Breast epithelium (tissue), 4 donors: ENCODE measurements around the gene CHST10. TPM values are rescaled to one million over a fixed set of nuclear protein-coding genes. Genes with fewer than 3 reads are reported as not detected.

Source experiments
- DNase-seq, 2 donors: peaks; one replicate each; pipeline ENCODE4 v3.0.0-alpha.2; 2019; ENCODE audit warnings: low spot score in 2 of 2
- H3K27ac ChIP-seq, 2 donors: fragments of 200-600 bp; sonication (generic) in 1 of 2; one replicate each; pipeline ENCODE4 v1.5.1; 2016 to 2019; ENCODE audit warnings: mild to moderate bottlenecking in 1 of 2
- H3K27me3 ChIP-seq, 2 donors: fragments of 200-600 bp; sonication (generic) in 1 of 2; one replicate each; pipeline versions ENCODE4 v1.5.1 to v1.6.0; 2017 to 2019; ENCODE audit warnings: control low read depth in 1 of 2, mild to moderate bottlenecking in 1 of 2
- H3K36me3 ChIP-seq: fragments of 200-600 bp; one replicate; pipeline ENCODE4 v1.5.1; 2019
- H3K4me1 ChIP-seq, 2 donors: fragments of 200-600 bp; sonication (generic); one replicate each; pipeline ENCODE4 v1.5.1; 2016 to 2019; ENCODE audit warnings: control low read depth in 1 of 2
- H3K4me3 ChIP-seq, 3 donors: fragments of 200-600 bp; sonication (generic); 1 replicate in 2 of 3; 2 replicates in 1 of 3; pipeline ENCODE4 v1.5.1; 2016 to 2019; ENCODE audit warnings: mild to moderate bottlenecking in 3 of 3, moderate library complexity in 2 of 3
- H3K9me3 ChIP-seq, 2 donors: fragments of 200-600 bp; sonication (generic) in 1 of 2; one replicate each; pipeline ENCODE4 v1.5.1; 2016 to 2019; ENCODE audit warnings: control low read depth in 1 of 2
- CTCF ChIP-seq, 3 donors: fragments of 450-650 bp; IDR thresholded peaks; one replicate each; pipeline ENCODE4 v1.5.1; 2016 to 2017; ENCODE audit warnings: antibody characterized with exemption in 3 of 3, mild to moderate bottlenecking in 3 of 3, moderate library complexity in 3 of 3
- POLR2A ChIP-seq: fragments of 450-650 bp; IDR thresholded peaks from one replicate; pipeline ENCODE4 v1.6.1; 2016; ENCODE audit warnings: antibody characterized with exemption, mild to moderate bottlenecking, moderate library complexity
- POLR2AphosphoS5 ChIP-seq, 3 donors: sonication (generic); formaldehyde crosslinking; IDR thresholded peaks; one replicate each; pipeline ENCODE4 v1.6.1; 2017; ENCODE audit warnings: antibody characterized with exemption in 3 of 3
- intact Hi-C: fragments of 100-400 bp; cut with DNase I; formaldehyde crosslinking; loops from one replicate; pipeline ENCODE4 v1.15.1; 2023; ENCODE audit warnings: low total_unique reads
- total RNA-seq, 3 donors: library from RNA; depleted of rRNA; stranded (reverse); fragments of >200 nt; gene quantifications; one replicate each; pipeline ENCODE4 v1.1.0, GENCODE V29; 2016

The CHST10 gene
- total RNA-seq, 3 donors from 2014 or later = 4.5 to 17.0 (median 8.3) TPM

- H3K36me3 ChIP-seq = no peaks in the 10 kb centered on the region
- H3K4me3 ChIP-seq = peak overlapping the region; percentile 78 to 89 (median 83)
- no peak for DNase-seq
- H3K9me3 ChIP-seq = no peaks in the 10 kb centered on the region
- H3K27me3 ChIP-seq = no peaks in the 10 kb centered on the region
- no peaks in the 10 kb centered on the region for H3K4me1 ChIP-seq
- no peak overlapping the region for H3K27ac ChIP-seq
- TF ChIP-seq POLR2AphosphoS5 (IDR thresholded peaks at IDR 0.05) = no peak
- TF ChIP-seq CTCF (IDR thresholded peaks at IDR 0.05) = no peak
- no peak for TF ChIP-seq POLR2A
- intact Hi-C loops = no loop called here
Observed at GRCh38 chr2:100416397-100416934, 1.0 kb downstream of the CHST10 start.

GRCh38 chr2:100413571-100413970, 3.9 kb downstream of the CHST10 start:
- intact Hi-C loops = no loop called here
- no peak overlapping the region for H3K27ac ChIP-seq
- H3K9me3 ChIP-seq = no peaks in the 10 kb centered on the region
- no peak for DNase-seq
- no peaks in the 10 kb centered on the region for H3K27me3 ChIP-seq
- H3K36me3 ChIP-seq = no peaks in the 10 kb centered on the region
- no peak overlapping the region for H3K4me3 ChIP-seq
- no peaks in the 10 kb centered on the region for H3K4me1 ChIP-seq
- no peak for TF ChIP-seq CTCF (IDR thresholded peaks at IDR 0.05)
- no peak for TF ChIP-seq POLR2AphosphoS5 (IDR thresholded peaks at IDR 0.05)
- no peak for TF ChIP-seq POLR2A

GRCh38 chr2:100412881-100413321, 4.6 kb downstream of the CHST10 start:
- no peak overlapping the region for H3K4me3 ChIP-seq
- no peak overlapping the region for H3K27ac ChIP-seq
- no peaks in the 10 kb centered on the region for H3K27me3 ChIP-seq
- intact Hi-C loops = no loop called here
- H3K36me3 ChIP-seq = no peaks in the 10 kb centered on the region
- no peaks in the 10 kb centered on the region for H3K4me1 ChIP-seq
- no peak for DNase-seq
- TF ChIP-seq CTCF (IDR thresholded peaks at IDR 0.05) (no peak), POLR2AphosphoS5 (IDR thresholded peaks at IDR 0.05) (no peak), POLR2A (no peak)
- no peaks in the 10 kb centered on the region for H3K9me3 ChIP-seq

GRCh38 chr2:100412466-100412865, 5.0 kb downstream of the CHST10 start:
- Histone ChIP-seq H3K36me3 (no peaks in the 10 kb centered on the region), H3K27ac (no peak overlapping the region), H3K9me3 (no peaks in the 10 kb centered on the region), H3K27me3 (no peaks in the 10 kb centered on the region), H3K4me1 (no peaks in the 10 kb centered on the region), H3K4me3 (no peak overlapping the region)
- TF ChIP-seq POLR2A (no peak), CTCF (IDR thresholded peaks at IDR 0.05) (no peak), POLR2AphosphoS5 (IDR thresholded peaks at IDR 0.05) (no peak)
- DNase-seq = no peak
- intact Hi-C loops = no loop called here

- no peak for DNase-seq
- Histone ChIP-seq H3K36me3 (no peaks in the 10 kb centered on the region), H3K27ac (no peak overlapping the region), H3K4me1 (no peaks in the 10 kb centered on the region), H3K27me3 (no peaks in the 10 kb centered on the region), H3K9me3 (no peaks in the 10 kb centered on the region), H3K4me3 (no peak overlapping the region)
- intact Hi-C loops = no loop called here
- TF ChIP-seq POLR2A (no peak), CTCF (IDR thresholded peaks at IDR 0.05) (no peak), POLR2AphosphoS5 (IDR thresholded peaks at IDR 0.05) (no peak)
Observed at GRCh38 chr2:100411841-100412292, 5.6 kb downstream of the CHST10 start.
